WTC11 (cell line): ENCODE data around the gene PRKAR1B. TPM values are rescaled to one million over a fixed set of nuclear protein-coding genes. Genes with fewer than 3 reads are reported as not detected.

Source experiments
- ATAC-seq: fragments of 200-7000 bp; cut with Tn5 transposase; 2 replicates; pipeline ENCODE4 v1.10.0; 2021; ENCODE audit warnings: mild to moderate bottlenecking, moderate library complexity
- CTCF ChIA-PET: fragments of 300-600 bp; sonication (Branson Sonifier 250); formaldehyde crosslinking; loops from one replicate; lab custom pipeline; 2021; ENCODE audit warnings: antibody characterized with exemption; lab: Charles Lee
- POLR2A ChIA-PET: fragments of 350-600 bp; sonication (Branson Sonifier 250); formaldehyde crosslinking; loops from one replicate; lab custom pipeline; 2021; ENCODE audit warnings: antibody characterized with exemption; lab: Charles Lee
- DNase-seq: peaks from one replicate; pipeline ENCODE4 v3.0.0; 2021; ENCODE audit warnings: low spot score
- H3K27ac Mint-ChIP-seq: 2 replicates; pipeline ENCODE4 v1.8.0; 2021; ENCODE audit warnings: mixed read lengths
- H3K27me3 Mint-ChIP-seq: 2 replicates; pipeline ENCODE4 v1.8.0; 2021; ENCODE audit warnings: low read depth, mild to moderate bottlenecking, moderate library complexity, mixed read lengths
- H3K36me3 Mint-ChIP-seq: 2 replicates; pipeline ENCODE4 v1.8.0; 2021; ENCODE audit warnings: mixed read lengths
- H3K4me1 Mint-ChIP-seq: 2 replicates; pipeline ENCODE4 v1.8.0; 2022; ENCODE audit warnings: mixed read lengths
- H3K4me3 Mint-ChIP-seq: 2 replicates; pipeline ENCODE4 v1.8.0; 2021; ENCODE audit warnings: mild to moderate bottlenecking, moderate library complexity, mixed read lengths
- H3K9me3 Mint-ChIP-seq: 2 replicates; pipeline ENCODE4 v1.8.0; 2021; ENCODE audit warnings: mixed read lengths
- ERG ChIP-seq: fragments of 250-450 bp; sonication (Bioruptor Pico); IDR thresholded peaks from 2 replicates; pipeline ENCODE4 v1.8.0; 2021; ENCODE audit warnings: mild to moderate bottlenecking
- FOXK1 ChIP-seq: sonication (generic); formaldehyde crosslinking; IDR thresholded peaks from 2 replicates; pipeline ENCODE4 v1.8.0; 2022; ENCODE audit warnings: mild to moderate bottlenecking, moderate library complexity, missing genetic modification reagents
- FOXP1 ChIP-seq: sonication (generic); formaldehyde crosslinking; IDR thresholded peaks from 2 replicates; pipeline ENCODE4 v1.8.0; 2022; ENCODE audit warnings: missing genetic modification reagents, mild to moderate bottlenecking, moderate library complexity, borderline replicate concordance
- JAZF1 ChIP-seq: fragments of 250-450 bp; sonication (Bioruptor Pico); IDR thresholded peaks from 2 replicates; pipeline ENCODE4 v1.9.0; 2021; ENCODE audit warnings: moderate library complexity, mild to moderate bottlenecking, inconsistent platforms
- NR2C2 ChIP-seq: sonication (generic); formaldehyde crosslinking; IDR thresholded peaks from 2 replicates; pipeline ENCODE4 v1.8.0; 2022; ENCODE audit warnings: mild to moderate bottlenecking, missing genetic modification reagents
- NR3C1 ChIP-seq: sonication (generic); formaldehyde crosslinking; conservative IDR thresholded peaks from 2 replicates; pipeline ENCODE4 v1.8.1; 2023; ENCODE audit warnings: low read depth, mild to moderate bottlenecking, missing genetic modification reagents
- PRRX2 ChIP-seq: fragments of 250-450 bp; sonication (Bioruptor Pico); IDR thresholded peaks from 2 replicates; pipeline ENCODE4 v1.8.0; 2021; ENCODE audit warnings: mild to moderate bottlenecking
- SP1 ChIP-seq: sonication (generic); formaldehyde crosslinking; conservative IDR thresholded peaks from 2 replicates; pipeline ENCODE4 v1.8.1; 2022; ENCODE audit warnings: missing genetic modification reagents
- ZNF263 ChIP-seq: sonication (generic); formaldehyde crosslinking; IDR thresholded peaks from 2 replicates; pipeline ENCODE4 v1.8.1; 2022; ENCODE audit warnings: low read depth, mild to moderate bottlenecking, moderate library complexity, missing genetic modification reagents
- ZNF396 ChIP-seq: fragments of 250-450 bp; sonication (Bioruptor Pico); IDR thresholded peaks from 2 replicates; pipeline ENCODE4 v1.8.0; 2021; ENCODE audit warnings: mild to moderate bottlenecking, moderate library complexity, borderline replicate concordance
- ZNF416 ChIP-seq: fragments of 250-450 bp; sonication (Bioruptor Pico); IDR thresholded peaks from 2 replicates; pipeline ENCODE4 v1.9.0; 2021; ENCODE audit warnings: mild to moderate bottlenecking, inconsistent platforms
- ZNF671 ChIP-seq: fragments of 250-450 bp; sonication (Bioruptor Pico); IDR thresholded peaks from 2 replicates; pipeline ENCODE4 v1.8.0; 2021; ENCODE audit warnings: mild to moderate bottlenecking
- total RNA-seq: library from RNA; stranded (reverse); gene quantifications from 3 replicates; pipeline ENCODE4 v1.2.3, GENCODE V29; 2021
- TF ChIP-seq, protein P1 (sequence below): sonication (generic); formaldehyde crosslinking; IDR thresholded peaks from 2 replicates; pipeline ENCODE4 v1.8.1; 2022; ENCODE audit warnings: mild to moderate bottlenecking, moderate library complexity, missing genetic modification reagents
- TF ChIP-seq, protein P2 (sequence below): sonication (generic); formaldehyde crosslinking; IDR thresholded peaks from 2 replicates; pipeline ENCODE4 v1.8.1; 2022; ENCODE audit warnings: mild to moderate bottlenecking, missing genetic modification reagents, moderate library complexity, borderline replicate concordance
- TF ChIP-seq, protein P3 (sequence below): fragments of 250-450 bp; sonication (Bioruptor Pico); conservative IDR thresholded peaks from 2 replicates; pipeline ENCODE4 v1.9.0; 2021; ENCODE audit warnings: mild to moderate bottlenecking
- TF ChIP-seq, protein P4 (sequence below): fragments of 250-450 bp; sonication (Bioruptor Pico); IDR thresholded peaks from 2 replicates; pipeline ENCODE4 v1.9.0; 2021; ENCODE audit warnings: mild to moderate bottlenecking, borderline replicate concordance
- TF ChIP-seq, protein P5 (sequence below): sonication (generic); formaldehyde crosslinking; IDR thresholded peaks from 2 replicates; pipeline ENCODE4 v1.8.1; 2023; ENCODE audit warnings: mild to moderate bottlenecking, missing genetic modification reagents, moderate library complexity

Gene PRKAR1B
- total RNA-seq, 1 experiment from 2014 or later, result 43.6 TPM

GRCh38 chr7:731440-732085 is 4.5 kb upstream of the PRKAR1B start (continued):
- TF ChIP-seq, protein P1, sequence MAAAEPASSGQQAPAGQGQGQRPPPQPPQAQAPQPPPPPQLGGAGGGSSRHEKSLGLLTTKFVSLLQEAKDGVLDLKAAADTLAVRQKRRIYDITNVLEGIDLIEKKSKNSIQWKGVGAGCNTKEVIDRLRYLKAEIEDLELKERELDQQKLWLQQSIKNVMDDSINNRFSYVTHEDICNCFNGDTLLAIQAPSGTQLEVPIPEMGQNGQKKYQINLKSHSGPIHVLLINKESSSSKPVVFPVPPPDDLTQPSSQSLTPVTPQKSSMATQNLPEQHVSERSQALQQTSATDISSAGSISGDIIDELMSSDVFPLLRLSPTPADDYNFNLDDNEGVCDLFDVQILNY, result no peak
- TF ChIP-seq ERG (CRISPR knock-in tag), result no peak
- TF ChIP-seq, protein P2, sequence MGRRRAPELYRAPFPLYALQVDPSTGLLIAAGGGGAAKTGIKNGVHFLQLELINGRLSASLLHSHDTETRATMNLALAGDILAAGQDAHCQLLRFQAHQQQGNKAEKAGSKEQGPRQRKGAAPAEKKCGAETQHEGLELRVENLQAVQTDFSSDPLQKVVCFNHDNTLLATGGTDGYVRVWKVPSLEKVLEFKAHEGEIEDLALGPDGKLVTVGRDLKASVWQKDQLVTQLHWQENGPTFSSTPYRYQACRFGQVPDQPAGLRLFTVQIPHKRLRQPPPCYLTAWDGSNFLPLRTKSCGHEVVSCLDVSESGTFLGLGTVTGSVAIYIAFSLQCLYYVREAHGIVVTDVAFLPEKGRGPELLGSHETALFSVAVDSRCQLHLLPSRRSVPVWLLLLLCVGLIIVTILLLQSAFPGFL (CRISPR knock-in tag), result no peak
- TF ChIP-seq SP1 (CRISPR knock-in tag), result no peak
- TF ChIP-seq ZNF396 (CRISPR knock-in tag), result no peak
- TF ChIP-seq PRRX2, result no peak

GRCh38 chr7:730501-731439 is 3.7 kb upstream of the PRKAR1B start:
- peaks cover 3% of the 10 kb centered on the region; the same call in 1 of the 2 replicates for H3K27me3 Mint-ChIP-seq
- ATAC-seq, result no peak
- CTCF ChIA-PET, result interaction anchor here (1.0 to 2.3 kb wide), 5 partner anchors 12 to 409 kb away, joined by 3 to 10 read pairs (median 4); no protein-coding TSS in a partner anchor
- DNase-seq, result no peak
- POLR2A ChIA-PET, result no interaction called here
- peaks cover 23% of the 10 kb centered on the region for H3K36me3 Mint-ChIP-seq
- H3K9me3 Mint-ChIP-seq, result peaks cover 8% of the 10 kb centered on the region
- no peak for TF ChIP-seq FOXP1 (CRISPR knock-in tag)
- no peak for TF ChIP-seq SP1 (CRISPR knock-in tag)
- TF ChIP-seq, protein P3, sequence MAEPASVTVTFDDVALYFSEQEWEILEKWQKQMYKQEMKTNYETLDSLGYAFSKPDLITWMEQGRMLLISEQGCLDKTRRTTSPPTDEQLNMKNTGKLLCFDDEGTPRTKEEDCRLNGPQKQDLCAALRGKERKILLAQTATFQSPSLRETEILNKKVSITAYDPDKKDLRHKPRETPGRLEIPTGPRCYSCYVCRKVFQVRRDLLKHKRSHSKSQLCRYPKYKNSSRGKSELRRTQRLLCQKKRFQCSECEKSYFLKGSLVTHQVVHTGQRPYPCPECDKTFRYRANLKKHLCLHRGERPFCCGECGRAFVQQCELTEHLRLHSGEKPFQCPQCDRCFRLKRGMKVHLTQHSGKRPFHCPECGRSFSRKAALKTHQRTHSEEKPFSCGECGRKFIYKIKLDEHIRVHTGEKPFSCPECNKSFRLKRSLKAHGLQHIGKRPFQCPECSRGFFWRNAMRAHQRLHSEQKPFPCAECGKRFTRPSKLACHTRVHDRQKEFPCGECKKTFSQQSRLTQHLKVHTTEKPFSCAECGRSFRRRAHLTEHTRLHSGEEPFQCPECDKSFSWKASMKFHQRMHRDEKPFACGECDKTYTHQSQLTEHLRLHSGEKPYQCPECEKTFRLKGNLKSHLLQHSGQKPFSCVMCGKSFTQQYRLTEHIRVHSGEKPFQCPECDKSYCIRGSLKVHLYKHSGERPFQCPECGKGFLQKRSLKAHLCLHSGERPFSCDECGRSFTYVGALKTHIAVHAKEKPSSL (CRISPR knock-in tag), result no peak
- TF ChIP-seq ZNF416 (CRISPR knock-in tag), result no peak
- TF ChIP-seq JAZF1 (CRISPR knock-in tag), result no peak
- TF ChIP-seq FOXK1 (CRISPR knock-in tag), result no peak
- no peak for TF ChIP-seq ZNF671
- no peak for TF ChIP-seq NR3C1 (CRISPR knock-in tag)
- TF ChIP-seq, protein P4, sequence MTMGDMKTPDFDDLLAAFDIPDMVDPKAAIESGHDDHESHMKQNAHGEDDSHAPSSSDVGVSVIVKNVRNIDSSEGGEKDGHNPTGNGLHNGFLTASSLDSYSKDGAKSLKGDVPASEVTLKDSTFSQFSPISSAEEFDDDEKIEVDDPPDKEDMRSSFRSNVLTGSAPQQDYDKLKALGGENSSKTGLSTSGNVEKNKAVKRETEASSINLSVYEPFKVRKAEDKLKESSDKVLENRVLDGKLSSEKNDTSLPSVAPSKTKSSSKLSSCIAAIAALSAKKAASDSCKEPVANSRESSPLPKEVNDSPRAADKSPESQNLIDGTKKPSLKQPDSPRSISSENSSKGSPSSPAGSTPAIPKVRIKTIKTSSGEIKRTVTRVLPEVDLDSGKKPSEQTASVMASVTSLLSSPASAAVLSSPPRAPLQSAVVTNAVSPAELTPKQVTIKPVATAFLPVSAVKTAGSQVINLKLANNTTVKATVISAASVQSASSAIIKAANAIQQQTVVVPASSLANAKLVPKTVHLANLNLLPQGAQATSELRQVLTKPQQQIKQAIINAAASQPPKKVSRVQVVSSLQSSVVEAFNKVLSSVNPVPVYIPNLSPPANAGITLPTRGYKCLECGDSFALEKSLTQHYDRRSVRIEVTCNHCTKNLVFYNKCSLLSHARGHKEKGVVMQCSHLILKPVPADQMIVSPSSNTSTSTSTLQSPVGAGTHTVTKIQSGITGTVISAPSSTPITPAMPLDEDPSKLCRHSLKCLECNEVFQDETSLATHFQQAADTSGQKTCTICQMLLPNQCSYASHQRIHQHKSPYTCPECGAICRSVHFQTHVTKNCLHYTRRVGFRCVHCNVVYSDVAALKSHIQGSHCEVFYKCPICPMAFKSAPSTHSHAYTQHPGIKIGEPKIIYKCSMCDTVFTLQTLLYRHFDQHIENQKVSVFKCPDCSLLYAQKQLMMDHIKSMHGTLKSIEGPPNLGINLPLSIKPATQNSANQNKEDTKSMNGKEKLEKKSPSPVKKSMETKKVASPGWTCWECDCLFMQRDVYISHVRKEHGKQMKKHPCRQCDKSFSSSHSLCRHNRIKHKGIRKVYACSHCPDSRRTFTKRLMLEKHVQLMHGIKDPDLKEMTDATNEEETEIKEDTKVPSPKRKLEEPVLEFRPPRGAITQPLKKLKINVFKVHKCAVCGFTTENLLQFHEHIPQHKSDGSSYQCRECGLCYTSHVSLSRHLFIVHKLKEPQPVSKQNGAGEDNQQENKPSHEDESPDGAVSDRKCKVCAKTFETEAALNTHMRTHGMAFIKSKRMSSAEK (CRISPR knock-in tag), result no peak
- no peak for TF ChIP-seq NR2C2
- TF ChIP-seq ZNF263 (CRISPR knock-in tag), result no peak
- TF ChIP-seq, protein P5, sequence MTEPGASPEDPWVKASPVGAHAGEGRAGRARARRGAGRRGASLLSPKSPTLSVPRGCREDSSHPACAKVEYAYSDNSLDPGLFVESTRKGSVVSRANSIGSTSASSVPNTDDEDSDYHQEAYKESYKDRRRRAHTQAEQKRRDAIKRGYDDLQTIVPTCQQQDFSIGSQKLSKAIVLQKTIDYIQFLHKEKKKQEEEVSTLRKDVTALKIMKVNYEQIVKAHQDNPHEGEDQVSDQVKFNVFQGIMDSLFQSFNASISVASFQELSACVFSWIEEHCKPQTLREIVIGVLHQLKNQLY (CRISPR knock-in tag), result no peak
- peaks cover 13% of the 10 kb centered on the region for H3K4me1 Mint-ChIP-seq
- no peak overlapping the region for H3K4me3 Mint-ChIP-seq
- H3K27ac Mint-ChIP-seq, result no peak overlapping the region
